SU-DHL-6 (cell line): ENCODE results near the gene MXD4.

Experiments used
- H2AFZ ChIP-seq: fragments of 200-600 bp; sonication (generic); 2 replicates; pipeline ENCODE4 v1.6.1; 2014; ENCODE audit warnings: low read depth, mild to moderate bottlenecking, moderate library complexity, mixed read lengths, antibody characterized with exemption, low read length; ENCODE audit not compliant: severe bottlenecking
- H3F3A ChIP-seq: fragments of 200-600 bp; shearing (Covaris generic); 2 replicates; pipeline ENCODE4 v1.6.0; 2016; ENCODE audit warnings: antibody characterized with exemption, mild to moderate bottlenecking; ENCODE audit not compliant: insufficient read depth
- H3K27ac ChIP-seq: fragments of 200-600 bp; sonication (generic); 2 replicates; pipeline ENCODE4 v1.5.1; 2016; ENCODE audit warnings: low read depth, mild to moderate bottlenecking, low read length, moderate library complexity, mixed read lengths
- H3K27me3 ChIP-seq: fragments of 200-600 bp; sonication (generic), shearing (Covaris generic); 2 replicates; pipeline ENCODE4 v1.6.0; 2014; ENCODE audit warnings: mild to moderate bottlenecking, low read length
- H3K36me3 ChIP-seq: fragments of 200-600 bp; sonication (generic); 2 replicates; pipeline ENCODE4 v1.6.1; 2014; ENCODE audit warnings: mild to moderate bottlenecking, low read length, mixed read lengths
- H3K4me2 ChIP-seq: fragments of 300-600, 200-600 bp; shearing (Covaris generic), sonication (generic); 2 replicates; pipeline ENCODE4 v1.6.0; 2014; ENCODE audit warnings: low read length, low read depth, mild to moderate bottlenecking; ENCODE audit not compliant: poor library complexity, severe bottlenecking
- H3K4me3 ChIP-seq: fragments of 200-600 bp; sonication (generic); 2 replicates; pipeline ENCODE4 v1.5.1; 2014; ENCODE audit warnings: antibody characterized with exemption, low read length, mild to moderate bottlenecking, mixed read lengths; ENCODE audit not compliant: insufficient read depth, poor library complexity, severe bottlenecking
- H3K79me2 ChIP-seq: fragments of 200-600 bp; sonication (generic); 2 replicates; pipeline ENCODE4 v1.6.1; 2014; ENCODE audit warnings: mild to moderate bottlenecking, low read length, moderate library complexity; ENCODE audit not compliant: insufficient read depth
- H3K9ac ChIP-seq: fragments of 200-600 bp; sonication (generic); 2 replicates; pipeline ENCODE4 v1.7.0; 2014; ENCODE audit warnings: mild to moderate bottlenecking, low read length
- H3K9me2 ChIP-seq: fragments of 200-600 bp; sonication (generic); replicated peaks from 2 replicates; pipeline ENCODE4 v1.6.1; 2014; ENCODE audit warnings: low read length; ENCODE audit not compliant: insufficient read depth
- H3K9me3 ChIP-seq: fragments of 200-600 bp; sonication (generic); 2 replicates; pipeline ENCODE4 v1.6.1; 2014; ENCODE audit warnings: low read length, mixed read lengths; ENCODE audit not compliant: insufficient read depth
- H4K20me1 ChIP-seq: fragments of 200-600 bp; sonication (generic); 2 replicates; pipeline ENCODE4 v1.6.1; 2014; ENCODE audit warnings: low read depth, mild to moderate bottlenecking, antibody characterized with exemption, low read length, moderate library complexity, mixed read lengths
- EZH2phosphoT487 ChIP-seq: fragments of 200-600 bp; sonication (generic), shearing (Covaris generic); conservative IDR thresholded peaks from 2 replicates; pipeline ENCODE4 v1.6.1; 2018; ENCODE audit warnings: mild to moderate bottlenecking, antibody characterized with exemption, low read length, moderate library complexity, mixed read lengths
- TF ChIP-seq, protein P1 (sequence below): fragments of 200-600 bp; sonication (generic); IDR thresholded peaks from one replicate; pipeline ENCODE4 v1.5.1; 2017; ENCODE audit warnings: antibody characterized with exemption, mild to moderate bottlenecking, low read length, moderate library complexity; ENCODE audit not compliant: insufficient read depth, poor library complexity, severe bottlenecking

Gene MXD4

DNA sequence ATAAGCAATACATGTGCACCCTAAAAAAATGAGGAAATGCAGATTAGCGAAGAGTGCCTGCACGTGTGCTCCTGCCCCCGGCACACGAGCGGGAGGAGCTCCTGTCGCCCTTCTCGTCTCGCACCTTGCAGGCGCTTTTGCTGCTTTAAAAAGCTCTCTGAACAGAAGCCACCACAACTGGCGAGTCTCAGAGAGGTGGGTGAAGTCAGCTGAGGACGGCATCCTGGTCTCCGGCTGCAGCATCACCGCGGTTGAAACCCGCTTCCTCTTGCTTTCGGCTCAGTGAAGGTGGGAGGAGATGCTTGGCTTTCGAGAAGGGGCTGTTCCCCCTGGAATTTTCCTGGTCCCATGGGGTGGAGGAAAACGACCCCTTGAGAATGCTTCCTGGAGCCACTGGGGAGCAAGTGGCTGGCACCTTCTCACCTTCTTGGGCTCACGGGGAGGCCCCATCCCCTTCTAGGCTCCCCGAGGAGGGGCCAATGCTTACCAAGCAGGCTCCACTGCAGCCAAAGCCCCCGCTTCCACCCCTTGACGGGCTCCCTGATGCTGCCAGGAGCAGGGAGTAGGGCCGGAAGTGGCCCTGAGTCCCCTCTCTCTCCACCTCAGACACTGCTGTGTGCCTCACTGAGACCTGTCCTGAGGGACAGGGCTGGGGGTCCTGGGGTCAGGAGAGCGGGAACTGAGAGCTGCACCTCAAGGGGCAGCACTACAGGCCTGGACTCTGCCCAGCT lies 29.2 kb upstream of the MXD4 start:
- Histone ChIP-seq H3K36me3 (no peaks in the 10 kb centered on the region), H3K9ac (no peak overlapping the region), H3K79me2 (no peaks in the 10 kb centered on the region), H3K9me2 (no peaks in the 10 kb centered on the region), H2AFZ (no peak overlapping the region), H3K27ac (no peak overlapping the region), H4K20me1 (no peaks in the 10 kb centered on the region), H3K4me3 (no peak overlapping the region), H3K27me3 (no peaks in the 10 kb centered on the region), H3K4me2 (peak overlapping the region; percentile 9), H3K9me3 (no peaks in the 10 kb centered on the region), H3F3A (no peaks in the 10 kb centered on the region)
- TF ChIP-seq, protein P1, sequence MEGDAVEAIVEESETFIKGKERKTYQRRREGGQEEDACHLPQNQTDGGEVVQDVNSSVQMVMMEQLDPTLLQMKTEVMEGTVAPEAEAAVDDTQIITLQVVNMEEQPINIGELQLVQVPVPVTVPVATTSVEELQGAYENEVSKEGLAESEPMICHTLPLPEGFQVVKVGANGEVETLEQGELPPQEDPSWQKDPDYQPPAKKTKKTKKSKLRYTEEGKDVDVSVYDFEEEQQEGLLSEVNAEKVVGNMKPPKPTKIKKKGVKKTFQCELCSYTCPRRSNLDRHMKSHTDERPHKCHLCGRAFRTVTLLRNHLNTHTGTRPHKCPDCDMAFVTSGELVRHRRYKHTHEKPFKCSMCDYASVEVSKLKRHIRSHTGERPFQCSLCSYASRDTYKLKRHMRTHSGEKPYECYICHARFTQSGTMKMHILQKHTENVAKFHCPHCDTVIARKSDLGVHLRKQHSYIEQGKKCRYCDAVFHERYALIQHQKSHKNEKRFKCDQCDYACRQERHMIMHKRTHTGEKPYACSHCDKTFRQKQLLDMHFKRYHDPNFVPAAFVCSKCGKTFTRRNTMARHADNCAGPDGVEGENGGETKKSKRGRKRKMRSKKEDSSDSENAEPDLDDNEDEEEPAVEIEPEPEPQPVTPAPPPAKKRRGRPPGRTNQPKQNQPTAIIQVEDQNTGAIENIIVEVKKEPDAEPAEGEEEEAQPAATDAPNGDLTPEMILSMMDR = no peak
- TF ChIP-seq EZH2phosphoT487 = no peak

- Histone ChIP-seq H3F3A (no peaks in the 10 kb centered on the region), H3K79me2 (no peaks in the 10 kb centered on the region), H3K27ac (no peak overlapping the region), H3K27me3 (no peaks in the 10 kb centered on the region), H3K9me3 (no peaks in the 10 kb centered on the region), H3K9me2 (no peaks in the 10 kb centered on the region), H4K20me1 (no peaks in the 10 kb centered on the region), H3K4me2 (peak overlapping the region; percentile 3), H3K9ac (no peak overlapping the region), H3K4me3 (no peak overlapping the region), H2AFZ (no peak overlapping the region), H3K36me3 (no peaks in the 10 kb centered on the region)
- TF ChIP-seq, protein P1 = no peak
- TF ChIP-seq EZH2phosphoT487 = no peak
Observed at GRCh38 chr4:2290488-2290887, 28.6 kb upstream of the MXD4 start.

- Histone ChIP-seq H3K9ac (no peak overlapping the region), H2AFZ (no peak overlapping the region), H3K4me3 (no peak overlapping the region), H3K27ac (no peak overlapping the region), H3K36me3 (no peaks in the 10 kb centered on the region), H3K4me2 (no peak overlapping the region), H3K79me2 (no peaks in the 10 kb centered on the region), H3K9me2 (no peaks in the 10 kb centered on the region), H3K9me3 (no peaks in the 10 kb centered on the region), H3K27me3 (no peaks in the 10 kb centered on the region), H3F3A (no peaks in the 10 kb centered on the region), H4K20me1 (no peaks in the 10 kb centered on the region)
- TF ChIP-seq, protein P1 = no peak
- no peak for TF ChIP-seq EZH2phosphoT487
Observed at GRCh38 chr4:2289955-2290333, 28.0 kb upstream of the MXD4 start.
